ENCODE measurements around the gene SMARCA4.

GRCh38 chr19:11044431-11044830 is 83.6 kb downstream of the SMARCA4 start:
- TF ChIP-seq POLR2A (IDR thresholded peaks at IDR 0.05; ENCODE audit: low read depth, low read length), result no peak
- no peak for TF ChIP-seq POLR2AphosphoS5 (IDR thresholded peaks at IDR 0.05; ENCODE audit: low read depth, low read length)
